ENCODE results near the gene JAG1. TPM values are rescaled to one million over a fixed set of nuclear protein-coding genes. Genes with fewer than 3 reads are reported as not detected.

Gene JAG1
- total RNA-seq, 1 experiment from 2014 or later = 176 TPM

DNA sequence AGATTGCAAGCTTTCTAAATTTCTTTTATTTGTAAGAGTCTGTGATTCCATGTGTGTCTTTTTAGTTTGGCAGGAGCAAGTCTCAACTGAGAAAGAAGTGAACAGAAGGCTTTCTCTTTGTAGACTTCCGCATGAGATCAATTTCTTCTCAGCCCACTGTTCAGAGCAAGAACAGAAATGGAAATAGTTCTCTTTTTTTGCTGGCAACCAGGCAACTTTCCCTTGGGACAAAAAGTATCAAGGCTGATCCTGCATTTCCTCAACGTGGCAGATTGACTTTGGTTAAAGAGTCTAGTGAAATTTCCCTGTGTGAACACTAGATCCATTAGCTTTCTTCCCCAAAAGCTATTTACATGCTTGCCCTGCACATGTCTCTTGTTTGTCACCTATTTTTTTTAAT is 46.8 kb upstream of the JAG1 start:
- Histone ChIP-seq H2AFZ (ENCODE audit: low read length) (0 out of 2 replicates have a peak overlapping the region, but pooled peaks have one; percentile 8), H3K27me3 (ENCODE audit: low read length) (no peaks in the 10 kb centered on the region), H3K9me2 (replicated peaks; ENCODE audit: low read length) (no peaks in the 10 kb centered on the region), H3K4me2 (ENCODE audit: low read length) (peak overlapping the region; percentile 42), H3K9me3 (ENCODE audit: low read length) (no peaks in the 10 kb centered on the region), H3F3A (ENCODE audit: low read length, unreplicated experiment) (no peaks in the 10 kb centered on the region), H3K36me3 (ENCODE audit: low read depth, low read length) (no peaks in the 10 kb centered on the region), H4K20me1 (ENCODE audit: low read length) (no peaks in the 10 kb centered on the region), H3K4me1 (ENCODE audit: insufficient read depth, low read length) (peaks cover 36% of the 10 kb centered on the region), H3K9ac (ENCODE audit: low read length) (no peak overlapping the region), H3K27ac (ENCODE audit: low read length) (peak overlapping the region; percentile 70), H3K79me2 (ENCODE audit: low read length) (no peaks in the 10 kb centered on the region), H3K4me3 (ENCODE audit: low read length) (no peak overlapping the region)
- CTCF ChIA-PET = interaction anchor here (0.6 kb wide), 1 partner anchor 46 kb away, joined by 3 read pairs; no protein-coding TSS in a partner anchor
- POLR2A ChIA-PET (ENCODE audit: unreplicated experiment) = interaction anchor here (0.7 kb wide), 1 partner anchor 1431 kb away, joined by 3 read pairs; no protein-coding TSS in a partner anchor
- TSS peak; percentile 53 for BruUV-seq (replicated peaks)
- no peak for ATAC-seq
- TF ChIP-seq EZH2phosphoT487 (IDR thresholded peaks at IDR 0.05; ENCODE audit: borderline replicate concordance, low read length) = no peak
- no peak for TF ChIP-seq EZH2 (IDR thresholded peaks at IDR 0.05; ENCODE audit: low read length, unreplicated experiment)
- TF ChIP-seq, protein P1, sequence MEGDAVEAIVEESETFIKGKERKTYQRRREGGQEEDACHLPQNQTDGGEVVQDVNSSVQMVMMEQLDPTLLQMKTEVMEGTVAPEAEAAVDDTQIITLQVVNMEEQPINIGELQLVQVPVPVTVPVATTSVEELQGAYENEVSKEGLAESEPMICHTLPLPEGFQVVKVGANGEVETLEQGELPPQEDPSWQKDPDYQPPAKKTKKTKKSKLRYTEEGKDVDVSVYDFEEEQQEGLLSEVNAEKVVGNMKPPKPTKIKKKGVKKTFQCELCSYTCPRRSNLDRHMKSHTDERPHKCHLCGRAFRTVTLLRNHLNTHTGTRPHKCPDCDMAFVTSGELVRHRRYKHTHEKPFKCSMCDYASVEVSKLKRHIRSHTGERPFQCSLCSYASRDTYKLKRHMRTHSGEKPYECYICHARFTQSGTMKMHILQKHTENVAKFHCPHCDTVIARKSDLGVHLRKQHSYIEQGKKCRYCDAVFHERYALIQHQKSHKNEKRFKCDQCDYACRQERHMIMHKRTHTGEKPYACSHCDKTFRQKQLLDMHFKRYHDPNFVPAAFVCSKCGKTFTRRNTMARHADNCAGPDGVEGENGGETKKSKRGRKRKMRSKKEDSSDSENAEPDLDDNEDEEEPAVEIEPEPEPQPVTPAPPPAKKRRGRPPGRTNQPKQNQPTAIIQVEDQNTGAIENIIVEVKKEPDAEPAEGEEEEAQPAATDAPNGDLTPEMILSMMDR (conservative IDR thresholded peaks at IDR 0.05; ENCODE audit: low read depth, low read length) = no peak
- intact Hi-C loops (cut with micrococcal nuclease) = no loop called here
- no peak for DNase-seq

DNA sequence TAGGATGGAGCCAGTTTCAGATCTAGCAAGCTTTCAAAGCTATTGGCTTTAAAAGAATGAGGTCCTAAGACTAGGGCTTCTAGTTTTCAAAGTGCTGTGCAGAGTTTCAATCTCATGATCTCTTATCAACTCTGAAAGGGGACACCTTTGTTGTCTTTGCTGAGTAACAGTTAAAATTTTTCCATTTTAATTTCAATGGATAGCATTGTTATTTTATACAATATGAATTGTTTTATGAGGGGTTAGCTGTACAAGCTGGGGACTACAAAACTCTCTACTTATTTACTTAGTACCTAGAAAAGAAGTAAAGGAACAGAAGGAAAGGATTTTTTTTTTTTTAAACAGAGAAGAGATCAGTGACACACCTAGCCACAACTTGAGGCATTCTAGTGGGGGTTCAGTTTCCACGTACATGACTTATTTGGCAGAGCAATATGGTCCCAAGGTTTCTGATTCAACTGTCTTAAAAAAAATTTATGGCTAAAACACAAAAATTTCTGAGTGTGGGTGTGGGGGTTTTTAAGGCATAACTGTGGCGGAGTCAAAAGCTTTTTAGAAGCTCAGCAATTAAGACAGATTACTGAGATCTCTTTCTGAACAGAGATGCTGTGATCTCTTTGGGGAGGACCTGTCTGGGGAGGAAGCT is 46.1 kb upstream of the JAG1 start:
- intact Hi-C loops (cut with micrococcal nuclease) = loop anchor here (1.0 to 5.0 kb wide), 2 partner anchors 41 to 142 kb away; no protein-coding TSS in a partner anchor
- Histone ChIP-seq H2AFZ (ENCODE audit: low read length) (0 out of 2 replicates have a peak overlapping the region, but pooled peaks have one; percentile 8), H3K79me2 (ENCODE audit: low read length) (no peaks in the 10 kb centered on the region), H3K4me2 (ENCODE audit: low read length) (peak overlapping the region; percentile 42), H3K4me3 (ENCODE audit: low read length) (no peak overlapping the region), H3K9me3 (ENCODE audit: low read length) (no peaks in the 10 kb centered on the region), H3K9ac (ENCODE audit: low read length) (no peak overlapping the region), H3K27ac (ENCODE audit: low read length) (peak overlapping the region; percentile 70), H4K20me1 (ENCODE audit: low read length) (no peaks in the 10 kb centered on the region), H3K27me3 (ENCODE audit: low read length) (no peaks in the 10 kb centered on the region), H3K4me1 (ENCODE audit: insufficient read depth, low read length) (peaks cover 41% of the 10 kb centered on the region), H3F3A (ENCODE audit: low read length, unreplicated experiment) (no peaks in the 10 kb centered on the region), H3K36me3 (ENCODE audit: low read depth, low read length) (no peaks in the 10 kb centered on the region), H3K9me2 (replicated peaks; ENCODE audit: low read length) (no peaks in the 10 kb centered on the region)
- DNase-seq = peak; percentile 48
- ChIA-PET POLR2A (ENCODE audit: unreplicated experiment) (interaction anchor here (0.7 to 0.9 kb wide), 3 partner anchors 46 to 1431 kb away, joined by 3 to 9 read pairs (median 5); partner anchors contain the start of gene JAG1), CTCF (interaction anchor here (0.6 kb wide), 1 partner anchor 201 kb away, joined by 8 read pairs; no protein-coding TSS in a partner anchor)
- TF ChIP-seq EZH2phosphoT487 (IDR thresholded peaks at IDR 0.05; ENCODE audit: borderline replicate concordance, low read length) (no peak), EZH2 (IDR thresholded peaks at IDR 0.05; ENCODE audit: low read length, unreplicated experiment) (no peak)
- TF ChIP-seq, protein P1 (conservative IDR thresholded peaks at IDR 0.05; ENCODE audit: low read depth, low read length) = no peak
- no TSS peak for BruUV-seq (replicated peaks)
- ATAC-seq = peak; percentile 45

DNA sequence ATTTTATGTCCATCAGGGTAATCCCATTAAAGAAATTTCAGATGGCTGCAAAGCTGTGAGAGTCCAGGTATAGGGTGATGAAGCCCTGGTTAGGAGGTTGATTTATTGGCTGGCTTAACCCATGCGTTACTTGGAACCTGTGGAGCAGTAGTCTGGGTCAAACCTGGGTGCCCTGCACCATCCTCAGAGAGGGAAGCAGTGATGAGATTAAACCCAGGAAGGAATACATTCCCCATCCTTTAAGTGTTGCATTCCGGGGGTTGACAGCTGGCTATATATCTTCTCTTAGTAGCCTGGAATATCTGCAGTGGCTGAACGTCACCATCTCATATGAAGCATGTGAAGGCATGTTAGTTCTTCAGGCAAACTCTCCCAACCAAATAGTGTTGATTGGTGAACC is 44.9 kb upstream of the JAG1 start:
- no TSS peak for BruUV-seq (replicated peaks)
- Histone ChIP-seq H3F3A (ENCODE audit: low read length, unreplicated experiment) (no peaks in the 10 kb centered on the region), H3K79me2 (ENCODE audit: low read length) (no peaks in the 10 kb centered on the region), H3K27ac (ENCODE audit: low read length) (no peak overlapping the region), H3K9me2 (replicated peaks; ENCODE audit: low read length) (no peaks in the 10 kb centered on the region), H3K9ac (ENCODE audit: low read length) (no peak overlapping the region), H3K27me3 (ENCODE audit: low read length) (no peaks in the 10 kb centered on the region), H3K9me3 (ENCODE audit: low read length) (no peaks in the 10 kb centered on the region), H3K4me1 (ENCODE audit: insufficient read depth, low read length) (peaks cover 49% of the 10 kb centered on the region), H3K4me3 (ENCODE audit: low read length) (no peak overlapping the region), H3K4me2 (ENCODE audit: low read length) (no peak overlapping the region), H2AFZ (ENCODE audit: low read length) (no peak overlapping the region), H3K36me3 (ENCODE audit: low read depth, low read length) (no peaks in the 10 kb centered on the region), H4K20me1 (ENCODE audit: low read length) (no peaks in the 10 kb centered on the region)
- TF ChIP-seq EZH2 (IDR thresholded peaks at IDR 0.05; ENCODE audit: low read length, unreplicated experiment) (no peak), EZH2phosphoT487 (IDR thresholded peaks at IDR 0.05; ENCODE audit: borderline replicate concordance, low read length) (no peak)
- TF ChIP-seq, protein P1 (conservative IDR thresholded peaks at IDR 0.05; ENCODE audit: low read depth, low read length) = no peak
- ChIA-PET CTCF (no interaction called here), POLR2A (ENCODE audit: unreplicated experiment) (interaction anchor here (0.7 kb wide), 1 partner anchor 547 kb away, joined by 4 read pairs; no protein-coding TSS in a partner anchor)
- DNase-seq (no peak), ATAC-seq (no peak)
- intact Hi-C loops (cut with micrococcal nuclease) = loop anchor here (1.0 to 5.0 kb wide), 2 partner anchors 39 to 144 kb away; no protein-coding TSS in a partner anchor

Data from PC-3 (cell line).